Esophagus muscularis mucosa (tissue), 4 donors: ENCODE measurements around the gene HHIPL1. TPM values are rescaled to one million over a fixed set of nuclear protein-coding genes. Genes with fewer than 3 reads are reported as not detected.

Experiments used
- DNase-seq: peaks from one replicate; pipeline ENCODE4 v3.0.0-alpha.2; 2017; ENCODE audit errors: extremely low spot score
- H3K27ac ChIP-seq, 4 donors: fragments of 200-600 bp; sonication (generic); replicated peaks in 1 of 4; 1 replicate in 3 of 4; 2 replicates in 1 of 4; pipeline ENCODE4 v1.5.1; 2016 to 2019; ENCODE audit warnings: mild to moderate bottlenecking in 1 of 4
- H3K27me3 ChIP-seq, 4 donors: fragments of 200-600 bp; sonication (generic); one replicate each; pipeline versions ENCODE4 v1.5.1 to v1.6.0; 2016 to 2019
- H3K36me3 ChIP-seq, 4 donors: fragments of 200-600 bp; sonication (generic); one replicate each; pipeline ENCODE4 v1.5.1; 2016 to 2019
- H3K4me1 ChIP-seq, 4 donors: fragments of 200-600 bp; sonication (generic); one replicate each; pipeline ENCODE4 v1.5.1; 2016 to 2019
- H3K4me3 ChIP-seq, 4 donors: fragments of 200-600 bp; sonication (generic); 1 replicate in 2 of 4; 2 replicates in 2 of 4; pipeline ENCODE4 v1.5.1; 2016 to 2019; ENCODE audit warnings: mild to moderate bottlenecking in 4 of 4, moderate library complexity in 1 of 4
- H3K9me3 ChIP-seq, 4 donors: fragments of 200-600 bp; sonication (generic); 1 replicate in 3 of 4; 2 replicates in 1 of 4; pipeline ENCODE4 v1.5.1; 2016 to 2019
- EP300 ChIP-seq: sonication (generic); formaldehyde crosslinking; IDR thresholded peaks from one replicate; pipeline ENCODE4 v1.6.1; 2017; ENCODE audit warnings: antibody characterized with exemption
- POLR2A ChIP-seq: fragments of 450-650 bp; IDR thresholded peaks from one replicate; pipeline ENCODE4 v1.6.1; 2017; ENCODE audit warnings: antibody characterized with exemption, moderate library complexity, mild to moderate bottlenecking, low read depth
- POLR2AphosphoS5 ChIP-seq, 2 donors: sonication (generic); formaldehyde crosslinking; IDR thresholded peaks; one replicate each; pipeline ENCODE4 v1.6.1; 2017; ENCODE audit warnings: antibody characterized with exemption in 2 of 2
- WGBS: methylation state at CpG from one replicate; pipeline ENCODE4 v1.1.5; 2018; 5-methylcytosine and 5-hydroxymethylcytosine counted together
- intact Hi-C: fragments of 100-400 bp; cut with DNase I; formaldehyde crosslinking; loops from one replicate; pipeline ENCODE4 v1.15.1; 2023
- total RNA-seq, 4 donors: library from RNA; depleted of rRNA; stranded (reverse); fragments of >200 nt; gene quantifications; one replicate each; pipeline versions ENCODE4 v1.1.0 to v1.2.1, GENCODE V29; 2016
- TF ChIP-seq, protein P1 (sequence below), 3 experiments: fragments of 200-600 bp in 2 of 3; fragments of 450-650 bp in 1 of 3; sonication (generic) in 2 of 3; IDR thresholded peaks; one replicate each; pipeline ENCODE4 v1.5.1; 2017 to 2019; ENCODE audit warnings: antibody characterized with exemption in 3 of 3, mild to moderate bottlenecking in 2 of 3, moderate library complexity in 1 of 3

Gene HHIPL1
- total RNA-seq, 4 donors from 2014 or later: 4.2 to 9.1 (median 5.9) TPM

GRCh38 chr14:99707420-99707819, 62.5 kb downstream of the HHIPL1 start:
- DNase-seq: peak; percentile 42
- Histone ChIP-seq H3K27ac (no peak overlapping the region), H3K27me3 (no peaks in the 10 kb centered on the region), H3K36me3 (peaks cover 0 to 8% (median 0%) of the 10 kb centered on the region in 4 donors), H3K4me1 (no peaks in the 10 kb centered on the region), H3K9me3 (peaks cover 0 to 11% (median 5%) of the 10 kb centered on the region in 4 donors), H3K4me3 (no peak overlapping the region)
- no peak for TF ChIP-seq POLR2A
- TF ChIP-seq, protein P1, sequence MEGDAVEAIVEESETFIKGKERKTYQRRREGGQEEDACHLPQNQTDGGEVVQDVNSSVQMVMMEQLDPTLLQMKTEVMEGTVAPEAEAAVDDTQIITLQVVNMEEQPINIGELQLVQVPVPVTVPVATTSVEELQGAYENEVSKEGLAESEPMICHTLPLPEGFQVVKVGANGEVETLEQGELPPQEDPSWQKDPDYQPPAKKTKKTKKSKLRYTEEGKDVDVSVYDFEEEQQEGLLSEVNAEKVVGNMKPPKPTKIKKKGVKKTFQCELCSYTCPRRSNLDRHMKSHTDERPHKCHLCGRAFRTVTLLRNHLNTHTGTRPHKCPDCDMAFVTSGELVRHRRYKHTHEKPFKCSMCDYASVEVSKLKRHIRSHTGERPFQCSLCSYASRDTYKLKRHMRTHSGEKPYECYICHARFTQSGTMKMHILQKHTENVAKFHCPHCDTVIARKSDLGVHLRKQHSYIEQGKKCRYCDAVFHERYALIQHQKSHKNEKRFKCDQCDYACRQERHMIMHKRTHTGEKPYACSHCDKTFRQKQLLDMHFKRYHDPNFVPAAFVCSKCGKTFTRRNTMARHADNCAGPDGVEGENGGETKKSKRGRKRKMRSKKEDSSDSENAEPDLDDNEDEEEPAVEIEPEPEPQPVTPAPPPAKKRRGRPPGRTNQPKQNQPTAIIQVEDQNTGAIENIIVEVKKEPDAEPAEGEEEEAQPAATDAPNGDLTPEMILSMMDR (IDR thresholded peaks at IDR 0.05): no peak
- TF ChIP-seq EP300: no peak
- no peak for TF ChIP-seq POLR2AphosphoS5 (IDR thresholded peaks at IDR 0.05)
- intact Hi-C loops: no loop called here
- WGBS: 100% methylated on average over 2 of the region's 2 CpGs

DNA sequence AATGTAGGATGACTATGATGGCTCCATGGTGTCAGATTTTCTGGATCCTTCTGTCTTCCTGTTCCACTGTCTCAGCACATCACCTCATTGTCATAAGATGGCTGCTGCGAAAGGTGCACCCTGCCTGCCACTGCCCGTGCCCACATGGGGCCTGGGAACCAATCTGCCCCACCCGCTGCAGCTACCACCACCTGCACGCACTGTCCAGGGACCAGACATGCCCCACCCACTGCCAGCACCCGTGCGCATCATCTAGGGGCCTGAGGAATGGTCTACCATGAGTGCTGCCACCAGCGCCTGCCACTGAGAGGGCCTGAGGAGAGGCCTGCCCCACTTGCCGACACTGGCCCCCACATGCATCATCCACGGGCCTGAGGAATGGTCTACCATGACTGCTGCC, 63.0 kb downstream of the HHIPL1 start:
- H3K9me3 ChIP-seq: peaks cover 0 to 10% (median 4%) of the 10 kb centered on the region in 4 donors
- WGBS: 95% methylated on average over 6 of the region's 9 CpGs

GRCh38 chr14:99708449-99708848, 63.5 kb downstream of the HHIPL1 start:
- WGBS: 90% methylated on average over 5 of the region's 7 CpGs
- intact Hi-C loops: no loop called here
- peaks cover 0 to 5% (median 2%) of the 10 kb centered on the region in 4 donors for H3K9me3 ChIP-seq

More for the DNA sequence above, 63.0 kb downstream of the HHIPL1 start:
- DNase-seq: peak; percentile 42
- Histone ChIP-seq H3K36me3 (peaks cover 0 to 8% (median 0%) of the 10 kb centered on the region in 4 donors), H3K27me3 (no peaks in the 10 kb centered on the region), H3K4me3 (no peak overlapping the region), H3K4me1 (no peaks in the 10 kb centered on the region), H3K27ac (no peak overlapping the region)
- intact Hi-C loops: no loop called here
- TF ChIP-seq, protein P1 (IDR thresholded peaks at IDR 0.05): no peak
- TF ChIP-seq POLR2A: no peak
- TF ChIP-seq POLR2AphosphoS5 (IDR thresholded peaks at IDR 0.05): no peak
- no peak for TF ChIP-seq EP300

GRCh38 chr14:99713972-99714371, 69.0 kb downstream of the HHIPL1 start:
- Histone ChIP-seq H3K27ac (no peak overlapping the region), H3K9me3 (no peaks in the 10 kb centered on the region), H3K4me1 (no peaks in the 10 kb centered on the region), H3K36me3 (no peaks in the 10 kb centered on the region), H3K4me3 (no peak overlapping the region), H3K27me3 (no peaks in the 10 kb centered on the region)
- intact Hi-C loops: no loop called here
- WGBS: 95% methylated on average over 3 of the region's 3 CpGs
- TF ChIP-seq POLR2AphosphoS5 (IDR thresholded peaks at IDR 0.05) (no peak), POLR2A (no peak), EP300 (no peak)
- TF ChIP-seq, protein P1 (IDR thresholded peaks at IDR 0.05): no peak
- DNase-seq: no peak

More at GRCh38 chr14:99708449-99708848, 63.5 kb downstream of the HHIPL1 start:
- Histone ChIP-seq H3K4me3 (no peak overlapping the region), H3K36me3 (peaks cover 0 to 8% (median 0%) of the 10 kb centered on the region in 4 donors), H3K27ac (no peak overlapping the region), H3K4me1 (no peaks in the 10 kb centered on the region), H3K27me3 (no peaks in the 10 kb centered on the region)
- TF ChIP-seq POLR2AphosphoS5 (IDR thresholded peaks at IDR 0.05): no peak
- TF ChIP-seq, protein P1 (IDR thresholded peaks at IDR 0.05): no peak
- TF ChIP-seq EP300: no peak
- TF ChIP-seq POLR2A: no peak
- DNase-seq: peak; percentile 31
